ENCODE measurements around the gene WFS1. TPM values are rescaled to one million over a fixed set of nuclear protein-coding genes. Genes with fewer than 3 reads are reported as not detected.

The WFS1 gene
- total and polyA plus RNA-seq, 2 of the 8 experiments (the other 6 are each of a cell fraction or from before 2014, with no cell fraction given) = 29.1 to 43.1 TPM

GRCh38 chr4:6325788-6326290 is 56.2 kb downstream of the WFS1 start:
- Histone ChIP-seq H2AK5ac (ENCODE audit: low read depth, low read length) (no peak overlapping the region), H3K4ac (replicated peaks; ENCODE audit: insufficient read length, low read depth, low read length) (no peak overlapping the region), H3K27ac (ENCODE audit: low read depth, low read length) (no peak overlapping the region), H3K18ac (ENCODE audit: extremely low read depth, low read length) (no peak overlapping the region), H3K79me2 (ENCODE audit: control insufficient read depth in 1 of 2, insufficient read depth in 2 of 2, low read length in 2 of 2) (no peaks in the 10 kb centered on the region), H4K5ac (ENCODE audit: insufficient read length, low read depth, low read length) (no peak overlapping the region), H3K23ac (ENCODE audit: insufficient read length) (no peak overlapping the region), H2BK12ac (ENCODE audit: low read depth, low read length) (peak overlapping the region; percentile 92; the same call in 1 of the 2 replicates), H3K23me2 (ENCODE audit: low read depth, low read length) (no peaks in the 10 kb centered on the region), H3K4me1 (replicated peaks in 1 of 4; ENCODE audit: control insufficient read depth in 3 of 4, insufficient read depth in 4 of 4, low read length in 3 of 4) (peaks cover 0 to 8% (median 3%) of the 10 kb centered on the region in 4 experiments; a peak in 3 of 7 replicates), H2AFZ (ENCODE audit: low read length) (no peak overlapping the region), H3K9ac (replicated peaks in 1 of 4; ENCODE audit: extremely low read depth in 1 of 4, low read depth in 3 of 4, low read length in 3 of 4) (no peak overlapping the region), H2BK5ac (ENCODE audit: low read depth, low read length) (0 out of 2 replicates have a peak overlapping the region, but pooled peaks have one; percentile 4), H3K9me3 (ENCODE audit: insufficient read depth in 2 of 2, low read depth in 1 of 2, low read length in 1 of 2) (no peaks in the 10 kb centered on the region), H3K36me3 (ENCODE audit: control insufficient read depth in 2 of 4, insufficient read depth in 4 of 4, low read length in 3 of 4) (no peaks in the 10 kb centered on the region), H4K91ac (replicated peaks; ENCODE audit: insufficient read length, low read length) (no peak overlapping the region), H3K4me3 (ENCODE audit: extremely low read depth in 1 of 4, insufficient read depth in 2 of 4, low read depth in 3 of 4, low read length in 4 of 4) (no peak overlapping the region), H2BK20ac (ENCODE audit: low read length) (no peak overlapping the region), H2BK120ac (replicated peaks; ENCODE audit: low read depth, low read length) (no peak overlapping the region), H2BK15ac (ENCODE audit: low read length) (0 out of 2 replicates have a peak overlapping the region, but pooled peaks have one; percentile 81), H3K14ac (ENCODE audit: insufficient read length) (no peak overlapping the region), H3K56ac (replicated peaks; ENCODE audit: insufficient read length, low read depth, low read length) (no peak overlapping the region), H3K4me2 (ENCODE audit: insufficient read depth in 1 of 2, low read depth in 2 of 2, low read length in 2 of 2) (no peak overlapping the region), H4K20me1 (replicated peaks in 1 of 2; ENCODE audit: control insufficient read depth in 1 of 2, insufficient read depth in 2 of 2, low read length in 2 of 2) (no peaks in the 10 kb centered on the region), H3K27me3 (replicated peaks in 1 of 4; ENCODE audit: control insufficient read depth in 3 of 4, extremely low read depth in 1 of 4, insufficient read depth in 3 of 4, low read length in 3 of 4) (no peaks in the 10 kb centered on the region), H3K79me1 (ENCODE audit: low read depth, low read length) (no peaks in the 10 kb centered on the region), H4K8ac (ENCODE audit: extremely low read depth, insufficient read depth, low read length) (no peak overlapping the region)
- no peak for DNase-seq (ENCODE audit: low read depth in 1 of 2, low spot score in 2 of 2)
- ChIA-PET POLR2A (ENCODE audit: partially characterized antibody) (interaction anchor here (1.6 kb wide), 1 partner anchor 73 kb away, joined by 3 read pairs; no protein-coding TSS in a partner anchor), CTCF (ENCODE audit: partially characterized antibody) (interaction anchor here (0.6 to 22.3 kb wide), 10 partner anchors 17 to 703 kb away, joined by 3 to 908 read pairs (median 12); partner anchors contain the start of gene WFS1)
- whole genome bisulfite sequencing, 2 experiments (ENCODE audit: extremely low coverage in 1 of 2, insufficient coverage in 1 of 2, insufficient read length in 1 of 2, insufficient replicate concordance in 2 of 2, low coverage in 1 of 2, low lambda C conversion rate in 2 of 2, missing lambda C conversion rate in 1 of 2) = 84% methylated on average over 9 of the region's 14 CpGs; no CpG with 5 or more reads in 1 of the 2 experiments
- no peak for FAIRE-seq
- no peak for TF ChIP-seq CEBPB (IDR thresholded peaks at IDR 0.05; ENCODE audit: low read depth, low read length)
- TF ChIP-seq MAX (IDR thresholded peaks at IDR 0.05) = 0 out of 2 replicates have a peak, but pooled peaks have one; percentile 13
- TF ChIP-seq, protein P1, sequence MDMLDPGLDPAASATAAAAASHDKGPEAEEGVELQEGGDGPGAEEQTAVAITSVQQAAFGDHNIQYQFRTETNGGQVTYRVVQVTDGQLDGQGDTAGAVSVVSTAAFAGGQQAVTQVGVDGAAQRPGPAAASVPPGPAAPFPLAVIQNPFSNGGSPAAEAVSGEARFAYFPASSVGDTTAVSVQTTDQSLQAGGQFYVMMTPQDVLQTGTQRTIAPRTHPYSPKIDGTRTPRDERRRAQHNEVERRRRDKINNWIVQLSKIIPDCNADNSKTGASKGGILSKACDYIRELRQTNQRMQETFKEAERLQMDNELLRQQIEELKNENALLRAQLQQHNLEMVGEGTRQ (IDR thresholded peaks at IDR 0.05; ENCODE audit: low read length) = peak; percentile 58; the same call in 1 of the 2 replicates
